Gastrocnemius medialis (tissue), 4 donors: Measurements from ENCODE around the gene ZNF263. TPM values are rescaled to one million over a fixed set of nuclear protein-coding genes. Genes with fewer than 3 reads are reported as not detected.

ENCODE experiments used
- ATAC-seq, 2 donors: fragments of 150-250 bp; one replicate each; pipeline ENCODE4 v1.9.1; 2016
- DNase-seq, 2 donors: peaks; one replicate each; pipeline ENCODE4 v3.0.0-alpha.2; 2019
- H3K27ac ChIP-seq, 4 donors: fragments of 200-600 bp; sonication (generic); 1 replicate in 1 of 4; 2 replicates in 3 of 4; pipeline ENCODE4 v1.5.1; 2016 to 2018; ENCODE audit warnings: mild to moderate bottlenecking in 2 of 4, moderate library complexity in 1 of 4
- H3K27me3 ChIP-seq, 3 donors: fragments of 200-600 bp; sonication (generic) in 2 of 3; 1 replicate in 1 of 3; 2 replicates in 2 of 3; pipeline versions ENCODE4 v1.5.1 to v1.6.0; 2016 to 2019; ENCODE audit warnings: mild to moderate bottlenecking in 1 of 3, moderate library complexity in 1 of 3
- H3K36me3 ChIP-seq, 2 donors: fragments of 200-600 bp; sonication (generic) in 1 of 2; one replicate each; pipeline ENCODE4 v1.5.1; 2017 to 2018
- H3K4me1 ChIP-seq, 2 donors: fragments of 200-600 bp; sonication (generic) in 1 of 2; one replicate each; pipeline ENCODE4 v1.5.1; 2016 to 2017; ENCODE audit warnings: mild to moderate bottlenecking in 2 of 2
- H3K4me3 ChIP-seq, 4 donors: fragments of 200-600 bp; sonication (generic) in 3 of 4; 1 replicate in 1 of 4; 2 replicates in 3 of 4; pipeline ENCODE4 v1.5.1; 2016 to 2019; ENCODE audit warnings: mild to moderate bottlenecking in 2 of 4
- H3K9me3 ChIP-seq, 3 donors: fragments of 200-600 bp; sonication (generic) in 2 of 3; 1 replicate in 1 of 3; 2 replicates in 2 of 3; pipeline ENCODE4 v1.5.1; 2016 to 2019
- POLR2A ChIP-seq, 2 donors: fragments of 450-650 bp; IDR thresholded peaks; one replicate each; pipeline ENCODE4 v1.6.1; 2017; ENCODE audit warnings: antibody characterized with exemption in 2 of 2, mild to moderate bottlenecking in 2 of 2, moderate library complexity in 2 of 2
- in situ Hi-C, 4 donors: fragments of 200-750 bp; cut with MboI; loops; one replicate each; pipeline versions ENCODE4 v1.15.0 to v1.8.0; 2017; ENCODE audit warnings: low sequenced_read_pairs in 4 of 4
- intact Hi-C: fragments of 100-400 bp; cut with DNase I; formaldehyde crosslinking; loops from one replicate; pipeline ENCODE4 v1.15.1; 2023; ENCODE audit warnings: low total_unique reads
- total RNA-seq, 4 donors: library from RNA; depleted of rRNA; stranded (reverse); fragments of >200 nt; gene quantifications; one replicate each; pipeline versions ENCODE4 v1.1.0 to v1.2.3, GENCODE V29; 2016
- TF ChIP-seq, protein P1 (sequence below), 5 experiments: fragments of 450-650 bp in 3 of 5; fragments of 200-600 bp in 2 of 5; sonication (generic) in 2 of 5; IDR thresholded peaks in 4 of 5; conservative IDR thresholded peaks in 1 of 5; 1 replicate in 4 of 5; 2 replicates in 1 of 5; pipeline ENCODE4 v1.5.1; 2016 to 2019; ENCODE audit warnings: antibody characterized with exemption in 5 of 5, mild to moderate bottlenecking in 3 of 5, moderate library complexity in 3 of 5

Gene ZNF263
- total RNA-seq, 4 donors from 2014 or later = 13.5 to 18.5 (median 15.5) TPM

DNA sequence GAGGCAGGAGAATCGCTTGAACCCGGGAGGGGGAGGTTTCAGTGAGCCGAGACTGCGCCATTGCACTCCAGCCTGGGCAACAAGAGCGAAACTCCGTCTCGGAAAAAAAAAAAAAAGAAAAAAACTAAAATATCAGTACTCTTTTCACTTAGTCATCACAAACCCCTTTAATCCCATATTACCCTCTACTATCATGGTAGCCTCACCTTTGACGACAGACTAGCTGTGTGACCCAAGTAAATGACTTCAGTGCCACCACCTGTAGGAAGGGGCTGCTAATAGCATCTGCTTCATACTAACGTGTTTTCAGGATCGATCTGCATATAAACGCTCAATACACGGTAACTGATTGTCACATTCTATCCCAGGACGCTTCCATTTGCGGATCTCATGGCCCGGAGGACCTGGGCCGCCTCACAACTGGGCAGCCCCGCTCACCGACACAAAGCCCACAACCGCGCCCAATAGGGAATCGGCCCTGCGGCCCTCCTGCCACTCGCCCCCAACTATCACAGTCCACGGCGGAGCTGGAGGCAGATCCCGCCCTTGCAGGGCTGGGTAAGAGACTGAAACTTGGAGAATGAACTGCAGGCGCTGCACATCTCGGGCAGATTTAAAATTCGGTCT is 1.1 kb upstream of the ZNF263 start:
- Histone ChIP-seq H3K27ac (peak overlapping the region; percentile 98 to 100 (median 99)), H3K9me3 (peaks cover 0 to 3% (median 0%) of the 10 kb centered on the region in 3 donors), H3K27me3 (no peaks in the 10 kb centered on the region), H3K36me3 (peaks cover 2 to 17% of the 10 kb centered on the region in 2 donors), H3K4me1 (peaks cover 22% of the 10 kb centered on the region in 2 donors), H3K4me3 (peak overlapping the region; percentile 72 to 86 (median 80))
- DNase-seq (no peak), ATAC-seq (peak; percentile 7 to 15)
- in situ Hi-C loops = loop anchor here in 1 of 4 donors (25.0 kb wide), 1 partner anchor 130 kb away; the partner anchor contains the start of genes ZNF174 and ZSCAN32
- intact Hi-C loops = loop anchor here (2.0 to 5.0 kb wide), 3 partner anchors 119 to 330 kb away; partner anchors contain the start of genes HCFC1R1, SLX4, THOC6 and TNFRSF12A
- TF ChIP-seq POLR2A (IDR thresholded peaks at IDR 0.05) = no peak
- TF ChIP-seq, protein P1, sequence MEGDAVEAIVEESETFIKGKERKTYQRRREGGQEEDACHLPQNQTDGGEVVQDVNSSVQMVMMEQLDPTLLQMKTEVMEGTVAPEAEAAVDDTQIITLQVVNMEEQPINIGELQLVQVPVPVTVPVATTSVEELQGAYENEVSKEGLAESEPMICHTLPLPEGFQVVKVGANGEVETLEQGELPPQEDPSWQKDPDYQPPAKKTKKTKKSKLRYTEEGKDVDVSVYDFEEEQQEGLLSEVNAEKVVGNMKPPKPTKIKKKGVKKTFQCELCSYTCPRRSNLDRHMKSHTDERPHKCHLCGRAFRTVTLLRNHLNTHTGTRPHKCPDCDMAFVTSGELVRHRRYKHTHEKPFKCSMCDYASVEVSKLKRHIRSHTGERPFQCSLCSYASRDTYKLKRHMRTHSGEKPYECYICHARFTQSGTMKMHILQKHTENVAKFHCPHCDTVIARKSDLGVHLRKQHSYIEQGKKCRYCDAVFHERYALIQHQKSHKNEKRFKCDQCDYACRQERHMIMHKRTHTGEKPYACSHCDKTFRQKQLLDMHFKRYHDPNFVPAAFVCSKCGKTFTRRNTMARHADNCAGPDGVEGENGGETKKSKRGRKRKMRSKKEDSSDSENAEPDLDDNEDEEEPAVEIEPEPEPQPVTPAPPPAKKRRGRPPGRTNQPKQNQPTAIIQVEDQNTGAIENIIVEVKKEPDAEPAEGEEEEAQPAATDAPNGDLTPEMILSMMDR (IDR thresholded peaks at IDR 0.05 in 4 of 5, conservative IDR thresholded peaks at IDR 0.05 in 1 of 5) = no peak

DNA sequence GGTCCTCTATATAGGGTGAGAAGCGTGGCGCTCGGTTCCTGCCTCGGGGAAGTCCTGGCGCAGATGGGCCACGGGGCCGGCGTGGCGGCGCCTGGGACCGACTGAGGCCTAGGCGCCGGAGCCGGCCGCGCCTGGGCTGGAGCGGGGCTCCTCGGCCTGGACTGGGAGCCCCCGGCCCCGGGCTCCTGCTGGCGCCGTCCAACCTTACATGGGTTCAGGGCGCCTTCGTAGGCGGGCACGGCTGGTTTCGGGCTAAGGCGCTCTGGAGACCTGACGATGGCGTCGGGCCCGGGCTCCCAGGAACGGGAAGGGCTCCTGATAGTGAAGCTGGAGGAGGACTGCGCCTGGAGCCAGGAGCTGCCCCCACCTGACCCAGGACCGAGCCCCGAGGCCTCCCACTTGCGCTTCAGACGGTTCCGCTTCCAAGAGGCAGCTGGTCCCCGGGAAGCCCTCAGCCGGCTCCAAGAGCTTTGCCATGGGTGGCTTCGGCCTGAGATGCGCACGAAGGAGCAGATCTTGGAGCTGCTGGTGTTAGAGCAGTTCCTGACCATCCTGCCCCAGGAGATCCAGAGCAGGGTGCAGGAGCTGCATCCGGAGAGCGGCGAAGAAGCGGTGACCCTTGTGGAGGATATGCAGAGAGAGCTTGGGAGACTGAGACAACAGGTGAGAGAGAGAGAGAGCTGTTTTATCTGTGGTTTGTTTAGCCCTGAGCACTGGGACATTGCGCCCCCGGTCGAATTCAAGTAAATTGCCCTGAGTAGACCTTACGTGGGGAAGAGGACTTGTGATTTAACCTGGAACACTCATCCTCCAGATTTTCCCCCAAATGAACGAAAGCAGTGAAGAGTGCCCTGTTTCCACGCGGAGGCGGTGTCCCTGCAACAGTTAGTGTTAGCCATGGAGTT is 504 bp downstream of the ZNF263 start:
- H3K27me3 ChIP-seq = no peaks in the 10 kb centered on the region
- DNase-seq (peak in 1 of 2 donors; percentile 18), ATAC-seq (no peak)
- peaks cover 0 to 3% (median 3%) of the 10 kb centered on the region in 3 donors for H3K9me3 ChIP-seq
- peaks cover 22% of the 10 kb centered on the region in 2 donors for H3K4me1 ChIP-seq
- TF ChIP-seq, protein P1 (IDR thresholded peaks at IDR 0.05 in 4 of 5, conservative IDR thresholded peaks at IDR 0.05 in 1 of 5) = no peak
- peak in 1 of 2 donors; percentile 42 for TF ChIP-seq POLR2A (IDR thresholded peaks at IDR 0.05)
- peaks cover 2 to 31% of the 10 kb centered on the region in 2 donors for H3K36me3 ChIP-seq
- H3K27ac ChIP-seq = peak overlapping the region; percentile 98 to 100 (median 99)
- intact Hi-C loops (loop anchor here (1.0 to 5.0 kb wide), 8 partner anchors 19 to 329 kb away; partner anchors contain the start of genes CLUAP1, HCFC1R1, SLX4 and THOC6), in situ Hi-C loops (loop anchor here in 1 of 4 donors (25.0 kb wide), 1 partner anchor 129 kb away; the partner anchor contains the start of genes ZNF174 and ZSCAN32)
- H3K4me3 ChIP-seq = peak overlapping the region; percentile 72 to 86 (median 80)

- H3K9me3 ChIP-seq = peaks cover 3 to 16% (median 10%) of the 10 kb centered on the region in 3 donors
- peaks cover 11 to 45% of the 10 kb centered on the region in 2 donors for H3K36me3 ChIP-seq
- no peak for TF ChIP-seq POLR2A (IDR thresholded peaks at IDR 0.05)
- TF ChIP-seq, protein P1 (IDR thresholded peaks at IDR 0.05 in 4 of 5, conservative IDR thresholded peaks at IDR 0.05 in 1 of 5) = no peak
- ATAC-seq = no peak
- no peak overlapping the region for H3K27ac ChIP-seq
- in situ Hi-C loops = loop anchor here in 1 of 4 donors (25.0 kb wide), 1 partner anchor 127 kb away; the partner anchor contains the start of genes ZNF174 and ZSCAN32
- H3K27me3 ChIP-seq = no peaks in the 10 kb centered on the region
- H3K4me3 ChIP-seq = peak overlapping the region; percentile 72 to 86 (median 80)
- intact Hi-C loops = no loop called here
- no peak for DNase-seq
- peaks cover 22% of the 10 kb centered on the region in 2 donors for H3K4me1 ChIP-seq
These were observed 1.8 kb downstream of the ZNF263 start for GRCh38 chr16:3285131-3285530.

DNA sequence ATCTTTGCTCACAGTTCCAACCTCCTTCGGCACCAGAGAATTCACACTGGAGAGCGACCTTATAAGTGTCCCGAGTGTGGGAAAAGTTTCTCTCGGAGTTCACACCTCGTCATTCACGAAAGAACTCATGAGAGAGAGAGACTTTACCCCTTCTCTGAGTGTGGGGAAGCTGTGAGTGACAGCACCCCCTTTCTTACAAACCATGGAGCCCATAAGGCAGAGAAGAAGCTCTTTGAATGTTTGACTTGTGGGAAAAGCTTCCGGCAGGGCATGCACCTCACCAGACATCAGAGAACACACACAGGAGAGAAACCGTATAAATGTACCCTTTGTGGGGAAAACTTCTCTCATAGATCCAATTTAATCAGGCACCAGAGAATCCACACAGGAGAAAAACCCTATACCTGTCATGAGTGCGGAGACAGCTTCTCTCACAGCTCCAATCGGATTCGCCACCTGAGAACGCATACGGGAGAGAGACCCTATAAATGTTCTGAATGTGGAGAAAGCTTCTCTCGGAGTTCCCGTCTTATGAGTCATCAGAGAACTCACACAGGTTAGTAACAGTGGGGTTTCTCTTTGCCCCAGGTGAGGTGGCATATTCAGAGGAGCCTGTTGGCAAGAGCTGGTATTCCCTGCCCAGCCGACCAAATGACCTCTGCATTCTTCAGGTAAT is 6.8 kb downstream of the ZNF263 start:
- no peak overlapping the region for H3K27ac ChIP-seq
- H3K36me3 ChIP-seq = peaks cover 21 to 86% of the 10 kb centered on the region in 2 donors
- TF ChIP-seq POLR2A (IDR thresholded peaks at IDR 0.05) = no peak
- TF ChIP-seq, protein P1 (IDR thresholded peaks at IDR 0.05 in 4 of 5, conservative IDR thresholded peaks at IDR 0.05 in 1 of 5) = no peak
- ATAC-seq (no peak), DNase-seq (no peak)
- in situ Hi-C loops = loop anchor here in 1 of 4 donors (25.0 kb wide), 1 partner anchor 122 kb away; the partner anchor contains the start of genes ZNF174 and ZSCAN32
- intact Hi-C loops = no loop called here
- peaks cover 1 to 2% of the 10 kb centered on the region in 2 donors for H3K4me1 ChIP-seq
- H3K4me3 ChIP-seq = peak overlapping the region in 1 of 4 donors; percentile 36
- peaks cover 7 to 49% (median 22%) of the 10 kb centered on the region in 3 donors for H3K9me3 ChIP-seq
- H3K27me3 ChIP-seq = no peaks in the 10 kb centered on the region
